RCC 7860 (cell line): Measurements from ENCODE around the gene RAB37.

Source experiments
- DNase-seq: peaks from one replicate; pipeline ENCODE4 v3.0.0-alpha.2; 2015; ENCODE audit warnings: low spot score
- FAIRE-seq: peaks from 2 replicates; lab custom pipeline; 2012; peaks lifted over from hg19 to GRCh38; lab: Jason Lieb, UNC

Gene RAB37

DNA sequence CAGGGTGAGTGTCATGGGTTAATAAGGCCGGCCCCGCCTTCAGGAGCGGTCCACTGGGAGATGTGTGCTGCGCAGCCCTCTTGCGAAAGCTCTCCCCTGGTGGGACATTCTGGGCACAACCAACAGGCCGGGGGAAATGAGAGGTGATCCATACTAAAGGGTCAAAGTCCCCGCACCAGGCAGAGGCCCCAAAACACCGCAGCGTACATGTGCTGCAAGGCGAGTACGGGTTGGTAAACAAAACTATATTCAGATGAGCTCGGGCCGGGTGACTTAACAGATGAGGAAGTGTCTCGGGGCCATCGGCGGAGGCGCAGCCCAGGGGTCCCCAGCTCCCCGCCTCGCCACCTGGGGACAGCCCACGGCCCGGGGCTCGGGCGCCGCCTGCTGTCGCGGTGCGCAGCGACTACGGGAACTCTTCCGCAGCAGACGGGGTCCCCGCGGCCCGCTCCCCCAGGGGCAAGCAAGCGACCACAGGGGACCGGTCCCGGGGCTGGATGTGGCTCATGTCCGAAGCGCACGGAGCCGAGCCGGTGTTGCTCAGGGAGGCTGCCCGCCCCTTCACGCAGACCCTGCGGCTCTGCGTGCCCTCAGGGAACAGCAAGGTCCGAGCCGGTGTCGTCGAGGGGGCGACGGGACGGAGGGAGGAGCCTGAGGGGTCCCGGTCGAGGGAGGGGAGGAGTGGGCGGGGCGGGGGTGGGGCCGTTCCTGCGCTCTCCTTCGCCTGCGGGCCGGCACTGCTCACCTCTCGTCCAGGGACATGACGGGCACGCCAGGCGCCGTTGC, at the start of gene RAB37:
TSS of gene RAB37 (plus strand) at position 744 of the 786 bp plus-strand sequence. CDS start at position 761, 17 bp downstream.
- DNase-seq: no peak
- FAIRE-seq: no peak

- DNase-seq: no peak
- no peak for FAIRE-seq
Observed at GRCh38 chr17:74687886-74688285, 49.2 kb upstream of the RAB37 start.

DNA sequence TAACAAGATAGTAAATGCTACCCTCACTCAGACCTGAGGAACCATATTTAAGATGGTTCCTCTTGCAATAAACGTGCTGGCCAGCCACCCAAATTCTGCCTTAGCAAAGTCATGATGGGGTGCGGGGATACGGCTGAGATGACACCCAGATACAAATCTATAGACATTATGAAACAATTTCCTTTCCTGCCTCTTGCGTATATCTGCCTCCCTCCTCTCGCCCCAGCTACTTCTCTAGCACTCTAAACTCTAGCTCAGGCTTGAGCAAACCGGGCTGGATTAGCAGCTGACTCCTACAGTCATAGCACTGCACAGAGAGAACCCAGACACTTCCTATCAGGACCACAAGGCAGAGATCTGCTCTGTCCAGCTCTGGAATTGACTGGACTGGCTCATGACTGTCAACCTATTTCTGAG, 46.6 kb upstream of the RAB37 start:
- FAIRE-seq: no peak

DNA sequence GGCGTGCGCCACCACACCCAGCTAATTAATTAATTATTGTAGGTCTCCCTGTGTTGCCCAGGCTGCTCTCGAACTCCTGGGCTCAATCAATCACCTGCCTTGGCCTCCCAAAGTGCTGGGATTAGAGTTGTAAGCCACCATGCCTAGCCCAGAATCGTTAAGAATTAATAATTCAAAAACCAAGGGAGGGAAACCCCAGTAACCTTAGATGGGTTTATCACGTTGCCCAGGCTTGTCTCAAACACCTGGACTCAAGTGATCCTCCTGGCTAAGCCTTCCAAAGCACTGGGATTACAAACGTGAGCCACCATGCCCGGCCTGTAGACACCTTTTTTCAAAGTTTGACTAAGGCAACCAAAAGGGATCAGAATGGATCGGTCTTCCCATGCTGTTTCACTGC, 45.9 kb upstream of the RAB37 start:
- no peak for FAIRE-seq

More for the DNA sequence above, 46.6 kb upstream of the RAB37 start:
- DNase-seq: no peak

GRCh38 chr17:74694081-74694480, 43.0 kb upstream of the RAB37 start:
- FAIRE-seq (no peak), DNase-seq (no peak)

More for the DNA sequence above, 45.9 kb upstream of the RAB37 start:
- no peak for DNase-seq

GRCh38 chr17:74695629-74696028, 41.4 kb upstream of the RAB37 start:
- no peak for DNase-seq
- FAIRE-seq: no peak

- DNase-seq (no peak), FAIRE-seq (no peak)
Observed at GRCh38 chr17:74697515-74697914, 39.5 kb upstream of the RAB37 start.

GRCh38 chr17:74698069-74698468, 39.0 kb upstream of the RAB37 start:
- DNase-seq: no peak
- no peak for FAIRE-seq

DNA sequence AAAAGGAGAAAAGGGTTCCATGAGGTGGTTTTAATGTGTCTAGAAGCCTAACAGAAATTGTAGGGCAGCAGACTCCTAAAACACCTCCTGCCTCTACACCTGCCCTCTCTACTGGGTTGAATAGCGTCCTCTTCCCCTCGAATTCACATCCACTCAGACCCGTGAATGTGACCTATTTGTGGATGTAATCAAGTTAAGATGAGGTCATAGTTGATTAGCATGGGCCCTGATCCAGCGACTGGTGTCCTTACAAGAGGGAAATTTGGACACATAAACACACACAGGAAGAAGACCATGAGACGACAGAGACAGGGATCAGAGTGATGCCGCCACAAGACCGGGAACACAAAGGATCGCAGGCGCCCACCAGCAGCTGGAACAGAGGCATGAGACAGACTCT, 37.8 kb upstream of the RAB37 start:
- FAIRE-seq: no peak

DNA sequence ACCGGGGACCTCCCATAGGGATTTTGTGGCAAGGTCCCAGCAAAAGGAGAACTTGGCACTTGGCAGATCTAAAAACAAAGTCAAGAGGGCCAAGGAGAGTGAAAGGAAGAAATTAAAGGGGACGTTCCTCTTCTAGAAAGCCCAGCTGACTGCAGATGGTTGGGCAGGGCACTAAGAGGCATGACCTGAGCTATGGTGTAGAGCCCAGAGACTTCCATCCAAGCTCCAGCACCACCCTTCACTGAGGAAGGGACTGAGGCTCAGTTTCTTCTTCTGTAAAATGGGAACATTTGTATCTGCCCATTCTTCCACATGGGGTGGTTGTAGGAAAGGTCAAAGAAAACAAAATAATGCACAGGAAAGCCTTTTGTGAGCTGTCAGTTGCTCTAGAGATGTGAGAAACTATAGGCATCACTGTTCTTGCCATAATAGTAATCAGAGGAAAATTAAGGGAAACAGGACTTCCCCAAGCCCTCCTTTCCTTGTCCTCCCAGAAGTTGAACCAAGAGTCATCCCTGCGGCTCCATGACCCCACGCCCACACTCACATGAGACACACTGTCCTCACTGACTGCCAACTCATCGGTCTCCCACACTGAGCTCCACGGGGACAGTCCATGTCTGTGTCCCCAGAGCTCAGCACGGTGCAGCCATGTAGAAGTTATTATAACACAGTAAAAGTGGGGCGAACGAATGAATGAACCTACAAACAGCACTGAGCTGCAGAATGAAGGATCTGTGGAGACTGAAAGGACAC, 34.8 kb upstream of the RAB37 start:
- FAIRE-seq: no peak
- no peak for DNase-seq

More for the DNA sequence above, 37.8 kb upstream of the RAB37 start:
- DNase-seq: no peak

DNA sequence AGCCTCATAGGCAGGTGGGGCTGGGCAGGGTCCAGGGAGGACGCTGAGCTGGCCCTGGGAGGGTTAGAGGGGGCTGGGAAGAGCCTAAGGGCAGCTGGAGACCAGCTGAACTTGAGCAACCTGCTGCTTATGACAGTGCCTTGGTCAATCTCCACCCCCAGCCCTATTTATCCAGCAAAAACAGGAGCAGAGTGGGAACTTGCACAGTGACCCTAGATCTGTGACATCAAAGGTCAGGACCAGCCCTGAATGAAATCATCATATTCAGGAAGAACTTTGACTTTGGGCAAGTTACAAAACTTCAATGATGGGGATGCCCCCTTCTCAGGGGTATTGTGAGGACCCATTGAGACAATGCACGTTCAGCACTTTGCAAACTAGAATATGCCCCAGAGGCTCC, 33.7 kb upstream of the RAB37 start:
- no peak for FAIRE-seq
- no peak for DNase-seq

GRCh38 chr17:74704544-74704943, 32.5 kb upstream of the RAB37 start:
- DNase-seq: no peak
- FAIRE-seq: no peak

GRCh38 chr17:74711058-74711824, 25.8 kb upstream of the RAB37 start:
- DNase-seq (no peak), FAIRE-seq (no peak)

DNA sequence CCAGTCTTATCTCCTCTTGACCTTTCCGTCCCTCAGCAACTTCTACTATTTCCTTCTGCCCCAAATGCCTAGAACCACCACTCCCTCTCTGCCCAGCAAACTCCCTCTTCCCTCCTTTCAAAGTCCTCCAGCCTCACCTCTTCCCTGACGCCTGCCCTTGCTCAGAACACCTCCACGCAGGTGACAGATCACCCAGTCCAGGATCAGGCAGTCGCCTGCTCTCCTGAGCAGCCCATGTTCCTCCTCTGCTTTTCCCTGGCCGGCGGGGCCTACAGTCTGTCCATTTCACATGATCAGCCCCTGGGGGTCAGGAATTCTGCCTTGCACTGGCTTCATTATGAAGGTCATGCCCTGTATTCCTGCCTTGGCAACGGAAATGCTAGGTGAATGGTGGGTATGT, 24.8 kb upstream of the RAB37 start:
- no peak for DNase-seq
- FAIRE-seq: no peak

DNA sequence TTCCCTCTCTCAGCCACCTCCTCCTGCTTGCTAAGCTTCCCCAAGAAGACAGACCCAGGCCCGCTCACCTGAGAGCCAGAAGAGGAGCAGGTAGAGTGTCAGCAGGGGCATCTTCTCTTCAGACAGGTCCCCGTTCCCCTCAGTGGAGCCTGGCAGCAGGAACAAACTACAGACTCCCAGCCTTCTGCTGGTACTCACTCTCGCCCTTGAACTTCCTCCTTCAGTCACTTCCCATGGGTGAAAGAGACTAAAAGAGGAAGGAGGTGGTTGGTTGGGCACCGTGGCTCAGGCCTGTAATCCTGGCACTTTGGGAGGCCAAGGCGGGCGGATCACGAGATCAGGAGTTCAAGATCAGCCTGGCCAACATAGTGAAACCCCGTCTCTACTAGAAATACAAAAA, 24.3 kb upstream of the RAB37 start, which contains the start of gene CD300LF:
TSS of gene CD300LF (minus strand) at position 168 of the 400 bp plus-strand sequence. CDS start at position 111, 57 bp downstream.
- no peak for DNase-seq

DNA sequence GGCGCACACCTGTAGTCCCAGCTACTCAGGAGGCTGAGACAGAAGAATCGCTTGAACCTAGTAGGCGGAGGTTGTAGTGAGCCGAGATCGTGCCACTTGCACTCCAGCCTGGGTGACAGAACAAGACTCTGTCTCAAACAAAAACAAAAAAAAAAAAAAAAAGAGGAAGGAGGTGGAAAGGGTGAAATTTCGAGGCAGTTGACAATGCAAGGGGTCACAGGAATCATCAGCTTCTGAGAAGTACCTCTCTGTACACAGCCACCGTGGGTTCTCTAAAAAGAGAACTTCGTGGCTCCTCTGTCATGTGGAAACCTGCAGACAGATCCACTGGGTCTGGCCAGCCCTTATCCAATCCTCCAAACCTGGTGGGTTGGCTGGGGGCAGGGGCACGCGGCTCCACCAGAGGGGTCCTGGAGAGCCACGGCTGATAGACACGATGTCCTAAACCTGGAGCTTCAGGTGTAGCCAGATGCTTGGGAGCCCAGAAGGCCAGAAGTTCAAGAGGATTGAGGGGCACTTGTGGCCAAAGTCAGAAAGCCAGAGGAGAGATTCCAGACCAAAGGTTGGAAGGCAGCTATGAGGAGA, 23.8 kb upstream of the RAB37 start:
- FAIRE-seq (no peak), DNase-seq (no peak)

More for the DNA sequence above, 24.3 kb upstream of the RAB37 start, which contains the start of gene CD300LF:
- no peak for FAIRE-seq

DNA sequence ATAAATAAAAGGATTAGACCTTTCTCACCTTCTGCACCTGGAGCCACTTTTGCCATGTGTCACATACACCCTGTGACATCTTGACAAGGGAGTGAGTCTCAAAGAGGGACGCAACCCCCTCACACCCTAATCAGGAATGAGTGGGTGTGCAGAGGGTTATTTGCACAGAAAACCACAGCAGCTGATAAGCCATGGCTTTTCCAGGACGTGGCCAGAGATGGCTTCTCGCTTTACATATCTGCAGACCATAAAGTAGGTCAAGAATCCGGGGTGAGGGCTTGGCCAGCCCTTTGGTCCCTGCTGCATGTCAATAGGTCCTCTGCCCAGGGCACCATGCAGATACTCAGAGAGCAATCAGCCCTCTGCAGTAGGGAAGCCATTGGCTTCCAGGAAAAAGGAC, 21.9 kb upstream of the RAB37 start:
- FAIRE-seq: no peak
- DNase-seq: no peak

DNA sequence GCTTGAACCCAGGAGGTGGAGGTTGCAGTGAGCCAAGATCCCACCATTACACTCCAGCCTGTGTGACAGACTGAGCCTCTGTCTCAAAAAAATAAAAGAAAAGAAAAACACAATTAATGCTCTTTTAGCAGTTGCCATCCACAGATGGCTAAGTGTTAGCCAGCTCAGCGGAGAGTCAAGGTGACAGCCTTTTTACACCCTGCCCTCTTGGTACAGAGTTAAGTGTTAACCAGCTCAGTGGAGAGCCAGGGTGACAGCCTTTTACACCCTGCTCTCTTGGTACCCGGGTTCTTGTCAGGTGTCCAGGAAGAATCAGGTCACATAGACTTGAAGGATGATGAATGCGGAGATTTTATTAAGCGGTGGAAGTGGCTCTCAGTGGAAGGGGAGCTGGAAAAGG, 16.6 kb upstream of the RAB37 start:
- FAIRE-seq (no peak), DNase-seq (no peak)

DNA sequence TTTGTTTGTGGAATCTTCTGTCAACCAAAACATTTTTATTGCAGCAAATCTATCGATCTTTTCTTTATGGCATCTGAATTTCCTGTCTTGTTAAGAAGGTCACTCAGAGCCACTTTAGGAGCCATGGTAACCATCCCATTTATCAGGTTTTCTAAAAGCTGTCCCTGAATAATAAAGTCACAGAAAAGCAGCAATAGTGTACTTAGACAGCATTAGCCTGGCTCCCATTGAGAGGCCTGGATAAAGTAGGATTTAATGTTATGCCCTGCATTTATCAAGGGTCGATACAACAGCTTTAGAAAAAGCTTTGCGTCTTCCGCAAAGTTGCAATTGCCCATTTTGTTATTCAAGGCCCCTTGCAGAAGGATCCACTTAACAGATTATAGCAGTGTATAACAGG, 14.3 kb upstream of the RAB37 start:
- DNase-seq (no peak), FAIRE-seq (no peak)

- FAIRE-seq: no peak
- no peak for DNase-seq
Observed at GRCh38 chr17:74723891-74724290, 13.2 kb upstream of the RAB37 start.

DNA sequence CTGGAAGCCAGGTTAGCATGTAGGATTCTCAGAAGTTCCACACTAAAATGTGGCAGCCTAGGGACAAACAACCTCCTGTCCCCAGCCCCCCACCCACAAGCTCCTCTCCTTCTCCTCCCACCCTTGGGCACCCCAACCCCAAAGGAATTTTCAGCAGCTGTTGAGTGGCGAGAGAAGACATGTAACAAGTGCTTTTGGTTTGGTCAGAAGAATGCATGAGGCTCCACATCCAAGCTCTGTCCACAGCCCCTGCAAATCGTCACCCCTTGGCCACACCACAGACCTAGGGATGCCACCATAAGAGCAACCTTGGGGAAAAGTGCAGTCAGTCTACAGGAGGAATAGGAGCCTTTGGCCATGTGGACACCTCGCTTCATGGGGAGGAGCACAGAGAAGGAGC, 11.9 kb upstream of the RAB37 start:
- FAIRE-seq: no peak
- no peak for DNase-seq
